Measurements from ENCODE around the gene GLDN.

GRCh38 chr15:51443282-51443914 is 101.9 kb downstream of the GLDN start:
- TF ChIP-seq CTCF (IDR thresholded peaks at IDR 0.05) = no peak
- no peak for TF ChIP-seq POLR2A (IDR thresholded peaks at IDR 0.05)
